ENCODE results near the gene MMP24OS.

DNA sequence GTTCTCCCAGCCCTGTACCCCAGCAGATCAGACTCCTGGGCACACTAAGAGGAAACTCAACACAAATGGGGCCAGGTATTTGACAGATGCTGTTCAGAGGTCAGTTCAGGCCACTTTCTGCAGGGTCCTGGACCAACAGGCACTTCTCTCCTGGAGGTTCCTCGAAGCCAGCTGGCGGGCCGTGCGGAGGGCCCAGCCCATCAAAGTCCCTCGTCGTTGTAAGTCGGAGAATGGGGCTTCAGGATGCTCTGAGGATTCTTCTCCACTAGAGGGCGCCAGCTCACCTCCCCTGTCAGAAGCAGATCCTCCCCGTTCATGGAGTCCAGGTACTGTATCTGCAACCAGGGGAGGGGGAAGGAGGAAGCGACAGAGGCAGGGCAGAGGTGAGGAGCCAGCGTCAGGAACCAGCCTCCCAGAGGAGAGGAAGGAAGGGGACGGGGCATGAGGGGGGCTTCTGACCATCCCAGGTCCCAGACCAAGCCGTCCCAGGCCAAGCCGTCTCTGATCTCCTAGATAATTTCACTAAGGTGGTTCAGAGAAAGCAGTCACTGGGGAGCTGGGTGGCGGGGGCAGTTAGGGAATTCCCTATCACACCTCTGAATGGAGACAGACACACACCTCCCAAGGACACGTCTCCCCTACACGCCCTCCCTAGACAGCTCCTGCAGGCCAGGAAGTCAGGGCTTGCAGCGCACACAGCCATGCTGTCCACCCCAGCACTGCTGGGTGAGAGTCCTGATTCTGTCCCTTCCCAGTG lies 26.0 kb upstream of the MMP24OS start:
- TF ChIP-seq, protein P1, sequence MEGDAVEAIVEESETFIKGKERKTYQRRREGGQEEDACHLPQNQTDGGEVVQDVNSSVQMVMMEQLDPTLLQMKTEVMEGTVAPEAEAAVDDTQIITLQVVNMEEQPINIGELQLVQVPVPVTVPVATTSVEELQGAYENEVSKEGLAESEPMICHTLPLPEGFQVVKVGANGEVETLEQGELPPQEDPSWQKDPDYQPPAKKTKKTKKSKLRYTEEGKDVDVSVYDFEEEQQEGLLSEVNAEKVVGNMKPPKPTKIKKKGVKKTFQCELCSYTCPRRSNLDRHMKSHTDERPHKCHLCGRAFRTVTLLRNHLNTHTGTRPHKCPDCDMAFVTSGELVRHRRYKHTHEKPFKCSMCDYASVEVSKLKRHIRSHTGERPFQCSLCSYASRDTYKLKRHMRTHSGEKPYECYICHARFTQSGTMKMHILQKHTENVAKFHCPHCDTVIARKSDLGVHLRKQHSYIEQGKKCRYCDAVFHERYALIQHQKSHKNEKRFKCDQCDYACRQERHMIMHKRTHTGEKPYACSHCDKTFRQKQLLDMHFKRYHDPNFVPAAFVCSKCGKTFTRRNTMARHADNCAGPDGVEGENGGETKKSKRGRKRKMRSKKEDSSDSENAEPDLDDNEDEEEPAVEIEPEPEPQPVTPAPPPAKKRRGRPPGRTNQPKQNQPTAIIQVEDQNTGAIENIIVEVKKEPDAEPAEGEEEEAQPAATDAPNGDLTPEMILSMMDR (IDR thresholded peaks at IDR 0.05): peak; percentile 87 to 92 (median 89)
- TF ChIP-seq EP300 (IDR thresholded peaks at IDR 0.05): no peak
